Naive thymus-derived CD4-positive, alpha-beta T cell (primary cell): ENCODE data around the gene ELP4. TPM values are rescaled to one million over a fixed set of nuclear protein-coding genes. Genes with fewer than 3 reads are reported as not detected.
A peak's percentile ranks its signal among the peaks of the same experiment; 100 is the strongest.

ENCODE experiments used
- ATAC-seq: fragments of 150-1000 bp; cut with Tn5 transposase; 2 replicates; pipeline ENCODE4 v1.10.0; 2021; ENCODE audit warnings: mild to moderate bottlenecking, moderate library complexity
- CTCF ChIA-PET: fragments of 350-600 bp; sonication (Branson Sonifier 250); formaldehyde crosslinking; loops from one replicate; lab custom pipeline; 2021; ENCODE audit warnings: antibody characterized with exemption; lab: Charles Lee
- POLR2A ChIA-PET: fragments of 350-600 bp; sonication (Branson Sonifier 250); formaldehyde crosslinking; loops from one replicate; lab custom pipeline; 2021; ENCODE audit warnings: antibody characterized with exemption, inconsistent platforms; lab: Charles Lee
- DNase-seq, 9 donors: peaks; one replicate each; pipeline versions ENCODE4 v3.0.0 to v3.0.0-alpha.2; 2020 to 2022; ENCODE audit warnings: mixed read lengths in 1 of 9
- H3K27ac ChIP-seq: one replicate; pipeline ENCODE4 v1.7.0; 2013; ENCODE audit warnings: mild to moderate bottlenecking, low read depth, low read length, moderate library complexity
- H3K27me3 ChIP-seq, 2 donors: one replicate each; pipeline ENCODE4 v1.7.0; 2013; ENCODE audit warnings: low read length in 2 of 2, mild to moderate bottlenecking in 2 of 2, moderate library complexity in 2 of 2; ENCODE audit not compliant: control insufficient read depth in 2 of 2, insufficient read depth in 2 of 2
- H3K36me3 ChIP-seq, 3 experiments: 1 replicate in 2 of 3; 2 replicates in 1 of 3; pipeline ENCODE4 v1.7.0; 2013; ENCODE audit warnings: low read length in 3 of 3, mild to moderate bottlenecking in 3 of 3, moderate library complexity in 1 of 3; ENCODE audit not compliant: insufficient read depth in 3 of 3, control insufficient read depth in 2 of 3
- H3K4me1 ChIP-seq, 2 donors: one replicate each; pipeline ENCODE4 v1.7.0; 2013; ENCODE audit warnings: low read length in 2 of 2, mild to moderate bottlenecking in 2 of 2, moderate library complexity in 1 of 2; ENCODE audit not compliant: control insufficient read depth in 2 of 2, insufficient read depth in 2 of 2
- H3K4me3 ChIP-seq: 2 replicates; pipeline ENCODE4 v1.7.0; 2013; ENCODE audit warnings: mild to moderate bottlenecking, low read length
- H3K9me3 ChIP-seq, 3 experiments: 1 replicate in 2 of 3; 2 replicates in 1 of 3; pipeline ENCODE4 v1.7.0; 2013; ENCODE audit warnings: low read length in 3 of 3; ENCODE audit not compliant: control insufficient read depth in 2 of 3
- H3K27ac Mint-ChIP-seq, 9 donors: one replicate each; pipeline ENCODE4 v1.8.0; 2020 to 2022; ENCODE audit warnings: mixed read lengths in 9 of 9, mild to moderate bottlenecking in 8 of 9, moderate library complexity in 5 of 9, inconsistent platforms in 2 of 9
- H3K27me3 Mint-ChIP-seq, 5 donors: one replicate each; pipeline ENCODE4 v1.8.0; 2021 to 2022; ENCODE audit warnings: mixed read lengths in 5 of 5, mild to moderate bottlenecking in 1 of 5
- H3K36me3 Mint-ChIP-seq, 5 donors: one replicate each; pipeline ENCODE4 v1.8.0; 2020 to 2022; ENCODE audit warnings: mixed read lengths in 5 of 5, mild to moderate bottlenecking in 3 of 5, inconsistent platforms in 1 of 5
- H3K4me1 Mint-ChIP-seq, 7 donors: one replicate each; pipeline ENCODE4 v1.8.0; 2020 to 2022; ENCODE audit warnings: mixed read lengths in 7 of 7, mild to moderate bottlenecking in 3 of 7, inconsistent platforms in 1 of 7
- H3K4me3 Mint-ChIP-seq, 10 donors: one replicate each; pipeline ENCODE4 v1.8.0; 2020 to 2022; ENCODE audit warnings: mild to moderate bottlenecking in 10 of 10, mixed read lengths in 10 of 10, moderate library complexity in 6 of 10, inconsistent platforms in 2 of 10
- H3K9me3 Mint-ChIP-seq, 11 donors: one replicate each; pipeline ENCODE4 v1.8.0; 2020 to 2022; ENCODE audit warnings: mixed read lengths in 11 of 11, mild to moderate bottlenecking in 4 of 11, inconsistent platforms in 1 of 11, moderate library complexity in 1 of 11
- intact Hi-C, 2 donors: fragments of 100-400 bp; cut with micrococcal nuclease; formaldehyde crosslinking; loops; one replicate each; pipeline ENCODE4 v1.15.1; 2023
- polyA plus RNA-seq, 2 donors: library from polyadenylated mRNA; unstranded; fragments of 300-500 nt; fragmentation: Illumina TruSeq; gene quantifications; one replicate each; pipeline ENCODE4 v1.2.3, GENCODE V29; 2021
- total RNA-seq, 6 experiments: library from RNA in 5 of 6; stranded (reverse) in 5 of 6; gene quantifications; 1 replicate in 5 of 6; 2 replicates in 1 of 6; pipeline ENCODE4 v1.2.3 and lab custom pipeline; 2021 to 2026

The ELP4 gene
- total and polyA plus RNA-seq, 7 experiments from 2014 or later, result 16.8 to 23.5 (median 21.2) TPM

DNA sequence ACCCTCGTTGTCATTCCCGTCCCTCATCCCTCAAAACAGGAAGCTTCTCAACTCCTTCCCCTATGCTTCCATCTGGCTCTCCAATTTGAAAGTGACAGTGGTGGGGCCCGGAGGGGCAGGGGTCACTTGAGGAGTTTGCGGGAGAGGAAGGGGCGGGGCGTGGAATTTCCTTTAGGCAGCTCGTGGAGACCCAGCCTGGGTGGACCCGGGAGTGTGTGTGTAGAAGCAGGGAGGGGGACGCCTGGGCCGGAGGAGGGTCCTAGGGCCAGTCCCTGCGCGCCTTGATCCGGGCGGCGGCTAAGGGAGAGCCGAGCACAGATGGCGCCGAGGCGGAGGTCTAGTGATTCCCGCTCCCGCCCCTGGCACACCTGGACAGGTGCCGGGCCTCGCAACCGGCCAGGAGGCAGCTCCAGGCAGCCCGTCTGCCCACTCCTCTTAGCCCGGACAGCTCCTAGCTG, 309.3 kb downstream of the ELP4 start:
- Mint-ChIP-seq H3K4me1 (peaks cover 7 to 40% (median 27%) of the 10 kb centered on the region in 7 donors), H3K36me3 (peaks cover 0 to 8% (median 1%) of the 10 kb centered on the region in 5 donors), H3K27me3 (peaks cover 66 to 89% (median 78%) of the 10 kb centered on the region in 5 donors), H3K9me3 (peaks cover 0 to 18% (median 5%) of the 10 kb centered on the region in 11 donors), H3K4me3 (peak overlapping the region in 3 of 10 donors; percentile 73 to 83 (median 80)), H3K27ac (peak overlapping the region in 1 of 9 donors; percentile 46)
- Histone ChIP-seq H3K4me1 (peaks cover 5 to 11% of the 10 kb centered on the region in 2 donors), H3K27ac (no peak overlapping the region), H3K9me3 (no peaks in the 10 kb centered on the region), H3K36me3 (no peaks in the 10 kb centered on the region), H3K27me3 (peaks cover 7 to 58% of the 10 kb centered on the region in 2 donors), H3K4me3 (no peak overlapping the region)
- intact Hi-C loops, result loop anchor here (5.0 to 10.0 kb wide), 4 partner anchors 334 to 613 kb away; partner anchors contain the start of genes DCDC1 (in 1 of the 2) and DNAJC24 (in 1 of the 2)
- CTCF ChIA-PET, result no interaction called here
- POLR2A ChIA-PET, result no interaction called here
- DNase-seq, result no peak
- no peak for ATAC-seq

DNA sequence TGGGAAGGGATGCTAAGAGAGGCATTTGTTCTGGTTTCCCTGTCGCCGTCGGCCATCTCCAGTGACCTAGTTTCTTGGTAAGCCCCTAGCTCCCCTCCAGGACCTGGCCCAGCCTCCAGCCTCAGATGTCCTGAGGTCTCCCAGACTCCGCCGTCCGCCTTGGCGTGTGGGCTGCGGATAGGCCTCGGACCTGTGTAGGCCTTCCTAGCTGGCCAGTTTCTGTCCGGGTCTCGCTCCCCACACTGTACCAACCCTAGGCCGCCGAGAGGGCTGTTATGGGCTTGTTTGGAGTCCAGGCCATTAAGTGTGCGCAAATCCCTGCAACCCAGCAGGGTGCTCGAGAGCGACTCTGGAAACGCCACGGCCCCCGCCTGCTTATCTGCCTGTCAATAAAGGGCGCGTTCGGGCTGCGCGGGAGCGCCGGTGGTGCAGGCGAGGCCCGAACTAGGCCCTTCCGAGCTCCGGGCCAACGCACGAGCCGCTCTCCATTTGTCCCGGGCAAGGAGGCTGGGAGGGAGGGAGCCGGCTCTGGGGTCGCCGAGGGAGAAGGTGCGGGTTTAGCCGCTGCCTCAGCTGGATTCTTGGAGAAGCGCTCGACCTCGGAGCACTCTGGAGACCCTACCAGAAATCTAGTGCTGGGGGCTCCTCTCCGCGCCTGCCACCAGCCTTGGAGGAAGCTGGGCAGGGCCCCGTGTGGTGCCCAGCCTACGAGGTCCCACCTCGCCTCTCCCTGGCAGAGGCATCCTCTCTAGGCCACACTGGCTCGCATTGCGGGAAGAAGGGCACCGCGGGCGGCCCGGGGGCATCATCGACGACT, 310.3 kb downstream of the ELP4 start:
- CTCF ChIA-PET, result no interaction called here
- H3K4me3 Mint-ChIP-seq, result peak overlapping the region in 1 of 10 donors; percentile 6
- no peak for ATAC-seq
- DNase-seq, result no peak
- POLR2A ChIA-PET, result no interaction called here
- Histone ChIP-seq H3K4me1 (peaks cover 5 to 11% of the 10 kb centered on the region in 2 donors), H3K27ac (no peak overlapping the region), H3K27me3 (peaks cover 7 to 59% of the 10 kb centered on the region in 2 donors), H3K36me3 (no peaks in the 10 kb centered on the region), H3K9me3 (peaks cover 0 to 3% (median 0%) of the 10 kb centered on the region in 3 experiments), H3K4me3 (no peak overlapping the region)
- H3K36me3 Mint-ChIP-seq, result peaks cover 0 to 8% (median 1%) of the 10 kb centered on the region in 5 donors
- no peak overlapping the region for H3K27ac Mint-ChIP-seq
- intact Hi-C loops, result loop anchor here (5.0 to 10.0 kb wide), 4 partner anchors 335 to 612 kb away; partner anchors contain the start of genes DCDC1 (in 1 of the 2) and DNAJC24 (in 1 of the 2)
- peaks cover 0 to 22% (median 5%) of the 10 kb centered on the region in 11 donors for H3K9me3 Mint-ChIP-seq
- H3K4me1 Mint-ChIP-seq, result peaks cover 7 to 37% (median 25%) of the 10 kb centered on the region in 7 donors
- H3K27me3 Mint-ChIP-seq, result peaks cover 69 to 91% (median 80%) of the 10 kb centered on the region in 5 donors

DNA sequence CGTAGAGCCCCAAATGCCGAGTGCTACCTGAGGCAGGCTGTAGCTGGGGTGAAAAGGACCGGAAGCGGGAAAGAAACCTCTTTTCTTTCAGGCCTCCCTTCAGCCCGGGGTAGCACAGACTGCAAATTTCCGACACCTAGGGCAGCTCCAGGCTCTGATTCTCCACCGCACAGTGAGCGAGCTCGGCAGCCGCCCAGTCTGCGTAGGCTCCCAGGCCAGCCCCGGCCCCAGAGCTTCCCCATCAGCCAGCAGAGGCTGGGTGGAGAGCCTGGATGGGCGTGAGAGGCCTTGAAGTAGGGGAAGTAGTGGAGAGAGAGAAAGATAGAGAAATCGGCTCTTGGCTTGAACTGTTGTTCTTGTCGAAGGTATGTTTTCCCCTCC, 310.9 kb downstream of the ELP4 start:
- intact Hi-C loops, result no loop called here
- ChIA-PET CTCF (no interaction called here), POLR2A (no interaction called here)
- Mint-ChIP-seq H3K4me3 (peak overlapping the region in 2 of 10 donors; percentile 32 to 34), H3K27me3 (peaks cover 69 to 91% (median 79%) of the 10 kb centered on the region in 5 donors), H3K9me3 (peaks cover 0 to 23% (median 5%) of the 10 kb centered on the region in 11 donors), H3K27ac (no peak overlapping the region), H3K4me1 (peaks cover 3 to 35% (median 22%) of the 10 kb centered on the region in 7 donors), H3K36me3 (peaks cover 0 to 8% (median 1%) of the 10 kb centered on the region in 5 donors)
- peaks cover 6 to 57% of the 10 kb centered on the region in 2 donors for H3K27me3 ChIP-seq
- no peak for DNase-seq
- peaks cover 3 to 8% of the 10 kb centered on the region in 2 donors for H3K4me1 ChIP-seq
- H3K9me3 ChIP-seq, result peaks cover 0 to 3% (median 0%) of the 10 kb centered on the region in 3 experiments
- ATAC-seq, result no peak
- no peak overlapping the region for H3K4me3 ChIP-seq
- no peak overlapping the region for H3K27ac ChIP-seq
- H3K36me3 ChIP-seq, result no peaks in the 10 kb centered on the region

DNA sequence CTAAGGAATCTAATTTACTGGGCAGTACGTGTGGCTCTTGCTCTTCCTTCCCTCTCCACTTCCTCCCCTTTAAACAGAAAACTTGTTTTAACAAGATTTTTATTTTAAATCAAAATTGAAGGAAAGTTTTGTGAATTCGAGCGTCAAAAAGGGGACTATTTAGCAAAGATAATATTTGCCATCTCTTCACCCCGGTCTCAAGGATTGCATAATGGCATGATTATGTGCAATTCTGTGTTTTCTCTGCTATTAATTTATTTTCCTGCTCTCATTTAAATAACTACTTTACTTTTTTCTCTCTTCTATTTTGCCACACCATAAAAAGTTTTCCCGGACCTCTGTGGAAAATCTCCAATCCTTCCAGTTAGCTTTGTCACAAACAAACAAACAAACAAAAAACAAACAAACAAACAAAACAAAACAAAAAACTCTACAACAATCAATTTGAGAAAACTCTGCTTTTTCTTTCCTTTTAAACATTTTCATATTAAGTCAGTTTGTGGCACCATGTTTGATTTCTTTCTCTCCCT, 311.7 kb downstream of the ELP4 start:
- Mint-ChIP-seq H3K36me3 (peaks cover 0 to 8% (median 1%) of the 10 kb centered on the region in 5 donors), H3K9me3 (peaks cover 0 to 25% (median 5%) of the 10 kb centered on the region in 11 donors), H3K27me3 (peaks cover 74 to 90% (median 81%) of the 10 kb centered on the region in 5 donors), H3K4me3 (peak overlapping the region in 1 of 10 donors; percentile 39), H3K4me1 (peaks cover 1 to 31% (median 22%) of the 10 kb centered on the region in 7 donors), H3K27ac (no peak overlapping the region)
- Histone ChIP-seq H3K36me3 (no peaks in the 10 kb centered on the region), H3K27me3 (peaks cover 8 to 49% of the 10 kb centered on the region in 2 donors), H3K4me3 (no peak overlapping the region), H3K27ac (no peak overlapping the region), H3K9me3 (peaks cover 0 to 3% (median 0%) of the 10 kb centered on the region in 3 experiments), H3K4me1 (peaks cover 0 to 5% of the 10 kb centered on the region in 2 donors)
- CTCF ChIA-PET, result no interaction called here
- no peak for ATAC-seq
- POLR2A ChIA-PET, result no interaction called here
- intact Hi-C loops, result no loop called here
- no peak for DNase-seq

DNA sequence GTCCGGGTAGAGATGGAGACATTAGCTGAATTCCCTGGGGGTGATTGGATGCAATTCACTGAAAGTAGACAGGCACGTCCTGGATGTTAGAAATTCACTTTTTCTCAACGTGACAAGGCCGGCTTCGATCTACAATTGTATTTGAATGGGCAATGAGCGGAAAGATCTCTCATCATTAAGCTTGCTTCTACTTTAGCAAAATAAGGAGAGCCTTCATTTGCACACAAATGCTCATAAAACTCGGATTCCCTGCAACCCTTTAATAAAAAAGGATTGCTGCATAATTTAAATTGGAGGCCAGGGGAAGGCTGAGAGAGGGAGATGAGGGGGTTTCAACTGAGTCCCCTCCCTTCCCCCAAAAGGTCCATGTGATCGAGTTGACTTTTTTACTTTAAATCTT, 312.2 kb downstream of the ELP4 start:
- ChIA-PET CTCF (no interaction called here), POLR2A (no interaction called here)
- no peaks in the 10 kb centered on the region for H3K36me3 ChIP-seq
- no peak for ATAC-seq
- peaks cover 8 to 54% of the 10 kb centered on the region in 2 donors for H3K27me3 ChIP-seq
- H3K4me3 ChIP-seq, result no peak overlapping the region
- Mint-ChIP-seq H3K27ac (no peak overlapping the region), H3K36me3 (peaks cover 0 to 12% (median 1%) of the 10 kb centered on the region in 5 donors), H3K27me3 (peaks cover 77 to 92% (median 84%) of the 10 kb centered on the region in 5 donors), H3K4me3 (no peak overlapping the region), H3K9me3 (peaks cover 0 to 29% (median 5%) of the 10 kb centered on the region in 11 donors), H3K4me1 (peaks cover 0 to 33% (median 24%) of the 10 kb centered on the region in 7 donors)
- H3K9me3 ChIP-seq, result peaks cover 0 to 3% (median 0%) of the 10 kb centered on the region in 3 experiments
- intact Hi-C loops, result no loop called here
- DNase-seq, result no peak
- no peak overlapping the region for H3K27ac ChIP-seq
- H3K4me1 ChIP-seq, result peaks cover 0 to 5% of the 10 kb centered on the region in 2 donors

DNA sequence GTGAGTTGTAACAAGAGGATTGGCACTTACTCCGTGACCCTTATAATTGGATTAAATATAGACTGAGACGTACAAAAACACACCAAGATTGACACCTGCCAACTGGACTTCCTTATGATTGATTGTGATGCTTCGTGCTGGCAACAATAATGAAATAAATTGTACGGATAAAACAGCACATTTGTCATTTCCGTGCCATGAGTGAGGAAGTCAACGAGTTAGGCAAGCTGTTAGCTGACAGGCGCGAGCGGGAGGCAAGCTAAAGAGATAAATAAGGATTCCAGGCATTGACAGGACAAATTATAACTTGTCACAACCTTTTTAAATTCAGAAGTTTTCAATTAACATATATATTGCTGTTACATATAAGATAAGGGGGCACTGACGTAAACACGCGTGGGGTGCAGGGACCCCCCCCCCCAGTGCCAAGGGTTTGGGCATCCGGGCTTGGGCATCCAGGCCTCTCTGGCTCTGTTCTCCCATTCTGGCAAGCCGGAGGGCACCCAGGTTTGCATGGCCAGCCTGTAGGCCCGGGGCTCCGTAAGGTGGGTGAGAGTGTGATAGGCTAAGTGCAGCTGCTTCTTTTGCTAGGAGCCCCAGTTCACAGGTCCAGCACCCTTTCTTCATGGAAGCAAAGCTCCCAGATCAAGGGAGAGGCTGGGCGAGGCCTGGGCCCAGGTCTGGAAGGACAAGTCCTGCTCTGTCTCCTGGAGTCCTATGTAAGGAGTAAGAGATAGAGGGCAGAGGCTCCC, 312.8 kb downstream of the ELP4 start:
- H3K9me3 ChIP-seq, result peaks cover 0 to 3% (median 0%) of the 10 kb centered on the region in 3 experiments
- CTCF ChIA-PET, result no interaction called here
- peaks cover 0 to 12% (median 3%) of the 10 kb centered on the region in 5 donors for H3K36me3 Mint-ChIP-seq

More for the DNA sequence above, 312.8 kb downstream of the ELP4 start:
- Mint-ChIP-seq H3K27me3 (peaks cover 76 to 91% (median 83%) of the 10 kb centered on the region in 5 donors), H3K4me1 (peaks cover 2 to 32% (median 22%) of the 10 kb centered on the region in 7 donors), H3K9me3 (peaks cover 0 to 29% (median 5%) of the 10 kb centered on the region in 11 donors), H3K27ac (no peak overlapping the region), H3K4me3 (no peak overlapping the region)
- intact Hi-C loops, result no loop called here
- DNase-seq (no peak), ATAC-seq (no peak)
- POLR2A ChIA-PET, result no interaction called here
- Histone ChIP-seq H3K4me1 (peaks cover 0 to under 1% of the 10 kb centered on the region in 2 donors), H3K27ac (no peak overlapping the region), H3K27me3 (peaks cover 8 to 50% of the 10 kb centered on the region in 2 donors), H3K4me3 (no peak overlapping the region), H3K36me3 (no peaks in the 10 kb centered on the region)
